ENCODE data around the gene RAD18. TPM values are rescaled to one million over a fixed set of nuclear protein-coding genes. Genes with fewer than 3 reads are reported as not detected.

RAD18 gene
- total RNA-seq, 4 donors from 2014 or later: 2.5 to 11.0 (median 7.1) TPM

DNA sequence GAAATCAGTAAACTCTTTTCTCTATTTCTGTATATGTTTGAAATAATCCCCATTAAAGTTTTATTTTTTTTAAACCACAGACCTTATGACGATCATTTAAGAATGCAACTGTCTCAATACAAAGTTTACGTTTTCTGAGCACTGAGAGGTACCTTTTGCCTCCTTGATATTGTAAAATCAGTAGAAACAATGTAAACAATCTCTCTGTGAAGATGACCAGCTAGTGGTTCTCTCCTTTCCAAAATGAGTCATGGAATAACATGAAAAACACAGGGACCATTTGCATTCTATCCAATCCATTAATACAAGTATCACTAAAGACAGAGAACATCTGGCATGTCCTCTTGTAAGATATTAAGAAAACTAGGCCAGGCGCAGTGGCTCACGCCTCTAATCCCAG, 48.8 kb downstream of the RAD18 start:
- WGBS, 2 donors: 84 to 88% methylated on average over 4 of the region's 4 CpGs

GRCh38 chr3:8911781-8912180, 51.5 kb downstream of the RAD18 start:
- TF ChIP-seq, protein P1, sequence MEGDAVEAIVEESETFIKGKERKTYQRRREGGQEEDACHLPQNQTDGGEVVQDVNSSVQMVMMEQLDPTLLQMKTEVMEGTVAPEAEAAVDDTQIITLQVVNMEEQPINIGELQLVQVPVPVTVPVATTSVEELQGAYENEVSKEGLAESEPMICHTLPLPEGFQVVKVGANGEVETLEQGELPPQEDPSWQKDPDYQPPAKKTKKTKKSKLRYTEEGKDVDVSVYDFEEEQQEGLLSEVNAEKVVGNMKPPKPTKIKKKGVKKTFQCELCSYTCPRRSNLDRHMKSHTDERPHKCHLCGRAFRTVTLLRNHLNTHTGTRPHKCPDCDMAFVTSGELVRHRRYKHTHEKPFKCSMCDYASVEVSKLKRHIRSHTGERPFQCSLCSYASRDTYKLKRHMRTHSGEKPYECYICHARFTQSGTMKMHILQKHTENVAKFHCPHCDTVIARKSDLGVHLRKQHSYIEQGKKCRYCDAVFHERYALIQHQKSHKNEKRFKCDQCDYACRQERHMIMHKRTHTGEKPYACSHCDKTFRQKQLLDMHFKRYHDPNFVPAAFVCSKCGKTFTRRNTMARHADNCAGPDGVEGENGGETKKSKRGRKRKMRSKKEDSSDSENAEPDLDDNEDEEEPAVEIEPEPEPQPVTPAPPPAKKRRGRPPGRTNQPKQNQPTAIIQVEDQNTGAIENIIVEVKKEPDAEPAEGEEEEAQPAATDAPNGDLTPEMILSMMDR (IDR thresholded peaks at IDR 0.05): no peak
- no peak for TF ChIP-seq POLR2A (IDR thresholded peaks at IDR 0.05)

More for the DNA sequence above, 48.8 kb downstream of the RAD18 start:
- Histone ChIP-seq H3K27me3 (no peaks in the 10 kb centered on the region), H3K4me3 (no peak overlapping the region), H3K9me3 (no peaks in the 10 kb centered on the region), H3K36me3 (peaks cover 0 to 22% (median 0%) of the 10 kb centered on the region in 3 donors), H3K27ac (no peak overlapping the region), H3K4me1 (no peaks in the 10 kb centered on the region)
- intact Hi-C loops (cut with DNase I): no loop called here
- TF ChIP-seq, protein P1 (IDR thresholded peaks at IDR 0.05): no peak
- no peak for TF ChIP-seq POLR2A (IDR thresholded peaks at IDR 0.05)
- DNase-seq: no peak

DNA sequence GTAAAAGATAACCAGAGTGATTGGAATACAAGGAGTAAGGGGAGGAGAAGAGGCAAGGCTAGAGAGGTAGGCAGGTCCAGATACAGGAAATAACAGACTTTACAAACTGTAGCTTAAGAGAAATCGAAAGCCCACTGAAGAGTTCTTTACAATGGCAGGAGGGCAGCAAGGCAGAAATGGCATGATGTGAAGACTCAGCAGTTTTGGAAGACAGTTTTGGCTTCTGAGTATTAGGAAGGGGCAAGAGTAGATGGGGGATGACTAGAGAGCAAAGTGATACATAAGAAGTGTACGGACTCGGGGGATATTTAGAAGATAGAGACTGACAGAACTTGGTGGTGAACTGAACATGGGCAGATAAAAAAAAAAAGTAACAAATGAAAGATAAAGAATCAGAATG, 54.1 kb downstream of the RAD18 start:
- no peak for DNase-seq
- Histone ChIP-seq H3K36me3 (peaks cover 0 to 36% (median 0%) of the 10 kb centered on the region in 3 donors), H3K27me3 (no peaks in the 10 kb centered on the region), H3K27ac (no peak overlapping the region), H3K9me3 (no peaks in the 10 kb centered on the region), H3K4me1 (no peaks in the 10 kb centered on the region), H3K4me3 (no peak overlapping the region)
- TF ChIP-seq, protein P1 (IDR thresholded peaks at IDR 0.05): no peak
- TF ChIP-seq POLR2A (IDR thresholded peaks at IDR 0.05): no peak
- 86 to 94% methylated on average over 3 of the region's 3 CpGs for WGBS, 2 donors
- intact Hi-C loops (cut with DNase I): no loop called here

More at GRCh38 chr3:8911781-8912180, 51.5 kb downstream of the RAD18 start:
- WGBS, 2 donors: 59 to 64% methylated on average over 2 of the region's 2 CpGs
- H3K36me3 ChIP-seq: peaks cover 0 to 35% (median 0%) of the 10 kb centered on the region in 3 donors
- no peak overlapping the region for H3K4me3 ChIP-seq
- no peaks in the 10 kb centered on the region for H3K9me3 ChIP-seq
- no peak for DNase-seq
- no peak overlapping the region for H3K27ac ChIP-seq
- H3K27me3 ChIP-seq: no peaks in the 10 kb centered on the region
- H3K4me1 ChIP-seq: no peaks in the 10 kb centered on the region
- intact Hi-C loops (cut with DNase I): no loop called here

GRCh38 chr3:8903191-8903590, 60.1 kb downstream of the RAD18 start:
- Histone ChIP-seq H3K9me3 (no peaks in the 10 kb centered on the region), H3K27me3 (no peaks in the 10 kb centered on the region), H3K4me1 (no peaks in the 10 kb centered on the region), H3K4me3 (no peak overlapping the region), H3K27ac (no peak overlapping the region), H3K36me3 (peaks cover 0 to 11% (median 0%) of the 10 kb centered on the region in 3 donors)
- TF ChIP-seq, protein P1 (IDR thresholded peaks at IDR 0.05): no peak
- TF ChIP-seq POLR2A (IDR thresholded peaks at IDR 0.05): no peak
- intact Hi-C loops (cut with DNase I): no loop called here
- no peak for DNase-seq
- 89 to 92% methylated on average over 5 of the region's 5 CpGs for WGBS, 2 donors

DNA sequence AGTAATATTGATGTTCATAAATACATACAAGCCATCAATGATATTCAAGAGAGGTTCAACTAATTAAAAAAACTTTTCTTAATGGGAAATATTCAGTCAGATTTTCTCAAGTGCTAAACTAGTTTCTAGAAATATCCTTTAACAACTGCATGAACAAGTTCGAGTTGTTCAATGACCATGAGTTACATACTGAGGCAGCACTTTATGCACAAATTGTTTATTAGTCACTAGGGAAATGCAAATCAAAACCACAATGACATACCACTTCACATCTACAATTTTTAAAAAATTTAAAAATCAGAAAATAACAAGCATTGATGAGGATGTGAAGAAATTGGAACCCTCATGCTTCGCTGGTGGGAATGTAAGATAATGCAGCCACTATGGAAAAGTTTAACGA, 62.4 kb downstream of the RAD18 start:
- WGBS, 2 donors: 81 to 93% methylated on average over 3 of the region's 3 CpGs

More for the DNA sequence above, 62.4 kb downstream of the RAD18 start:
- intact Hi-C loops (cut with DNase I): no loop called here
- DNase-seq: no peak
- no peaks in the 10 kb centered on the region for H3K9me3 ChIP-seq
- TF ChIP-seq, protein P1 (IDR thresholded peaks at IDR 0.05): no peak
- no peak for TF ChIP-seq POLR2A (IDR thresholded peaks at IDR 0.05)
- no peaks in the 10 kb centered on the region for H3K27me3 ChIP-seq
- no peak overlapping the region for H3K4me3 ChIP-seq
- no peak overlapping the region for H3K27ac ChIP-seq
- H3K36me3 ChIP-seq: peaks cover 0 to 21% (median 0%) of the 10 kb centered on the region in 3 donors
- no peaks in the 10 kb centered on the region for H3K4me1 ChIP-seq
